ENCODE results near the gene SYNGR1.

DNA sequence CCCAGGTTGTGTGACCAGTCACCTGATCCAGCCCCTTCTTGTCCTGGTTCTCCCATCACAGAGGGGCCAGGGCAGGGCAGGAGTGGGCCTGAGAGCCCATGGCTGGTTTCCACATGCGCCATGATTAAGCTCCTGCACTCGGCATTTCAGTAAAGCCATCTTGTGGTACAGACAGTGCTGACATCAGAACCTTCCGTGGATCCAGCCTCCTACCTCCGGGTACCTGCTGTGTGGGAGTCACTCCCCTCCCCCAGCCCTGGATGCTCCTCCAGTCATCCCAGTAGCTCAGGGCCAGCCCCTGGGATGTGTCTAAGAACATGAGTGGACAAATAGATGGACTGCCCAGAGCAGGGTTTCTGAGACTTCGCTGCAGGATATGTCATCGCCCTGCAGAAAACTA is 84.9 kb downstream of the SYNGR1 start:
- TF ChIP-seq, protein P1, sequence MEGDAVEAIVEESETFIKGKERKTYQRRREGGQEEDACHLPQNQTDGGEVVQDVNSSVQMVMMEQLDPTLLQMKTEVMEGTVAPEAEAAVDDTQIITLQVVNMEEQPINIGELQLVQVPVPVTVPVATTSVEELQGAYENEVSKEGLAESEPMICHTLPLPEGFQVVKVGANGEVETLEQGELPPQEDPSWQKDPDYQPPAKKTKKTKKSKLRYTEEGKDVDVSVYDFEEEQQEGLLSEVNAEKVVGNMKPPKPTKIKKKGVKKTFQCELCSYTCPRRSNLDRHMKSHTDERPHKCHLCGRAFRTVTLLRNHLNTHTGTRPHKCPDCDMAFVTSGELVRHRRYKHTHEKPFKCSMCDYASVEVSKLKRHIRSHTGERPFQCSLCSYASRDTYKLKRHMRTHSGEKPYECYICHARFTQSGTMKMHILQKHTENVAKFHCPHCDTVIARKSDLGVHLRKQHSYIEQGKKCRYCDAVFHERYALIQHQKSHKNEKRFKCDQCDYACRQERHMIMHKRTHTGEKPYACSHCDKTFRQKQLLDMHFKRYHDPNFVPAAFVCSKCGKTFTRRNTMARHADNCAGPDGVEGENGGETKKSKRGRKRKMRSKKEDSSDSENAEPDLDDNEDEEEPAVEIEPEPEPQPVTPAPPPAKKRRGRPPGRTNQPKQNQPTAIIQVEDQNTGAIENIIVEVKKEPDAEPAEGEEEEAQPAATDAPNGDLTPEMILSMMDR (IDR thresholded peaks at IDR 0.05): no peak
- no peak for TF ChIP-seq EZH2 (IDR thresholded peaks at IDR 0.05)
